Measurements from ENCODE around the gene POP4.
"Not testable (repeated sequence)": the region's sequence is repeated elsewhere in the genome, so short reads cannot be mapped to it uniquely, and the experiment has no call there.

The POP4 gene, protein sequence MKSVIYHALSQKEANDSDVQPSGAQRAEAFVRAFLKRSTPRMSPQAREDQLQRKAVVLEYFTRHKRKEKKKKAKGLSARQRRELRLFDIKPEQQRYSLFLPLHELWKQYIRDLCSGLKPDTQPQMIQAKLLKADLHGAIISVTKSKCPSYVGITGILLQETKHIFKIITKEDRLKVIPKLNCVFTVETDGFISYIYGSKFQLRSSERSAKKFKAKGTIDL

DNA sequence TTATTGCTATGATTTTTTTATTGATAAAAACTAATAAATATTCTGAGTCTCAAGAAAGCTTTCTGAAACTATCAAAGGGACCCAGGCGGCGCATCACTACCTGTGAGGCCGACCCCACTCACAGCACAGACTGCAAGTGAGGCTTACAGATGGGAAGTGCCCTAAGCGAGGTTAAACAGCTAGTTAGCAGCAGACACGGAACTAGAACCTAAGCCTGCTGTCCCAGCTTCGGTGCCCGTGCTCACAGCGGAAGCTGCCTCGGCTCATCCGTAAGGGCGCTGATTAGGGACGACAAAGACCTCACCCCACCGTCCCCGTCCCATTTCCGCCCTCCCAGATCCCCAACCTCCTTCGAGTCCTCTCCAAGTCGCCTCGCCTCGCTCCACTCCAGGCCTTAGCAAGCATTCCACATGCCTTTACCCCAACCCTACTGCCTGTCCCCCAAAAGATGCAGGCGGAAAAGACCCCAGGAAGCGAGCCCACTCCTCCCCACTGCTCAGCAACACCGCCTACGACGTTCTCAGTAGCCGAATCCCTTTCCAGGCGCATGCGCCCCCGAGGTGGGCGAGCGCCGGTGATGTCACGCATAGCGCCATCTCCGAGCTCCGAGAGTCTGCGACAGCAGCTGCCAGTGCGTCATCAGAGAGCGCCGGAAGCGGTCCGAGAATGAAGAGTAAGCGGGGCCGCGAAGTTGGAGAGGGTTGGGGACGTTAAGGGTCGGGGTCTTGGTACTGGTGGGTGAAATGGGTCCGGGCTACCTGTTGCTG, at the start of gene POP4:
Gene POP4, plus strand, starts transcription at position 631 of the 767 bp plus-strand sequence. Its CDS starts 36 bp downstream, at position 667.
- no peaks in the 10 kb centered on the region for H3K4me1 ChIP-seq (ENCODE audit: insufficient read depth, poor library complexity, severe bottlenecking)
- H3K4me3 ChIP-seq (ENCODE audit: severe bottlenecking): peak within 1 kb of the TSS; percentile 75
- peak; percentile 84 for ATAC-seq (ENCODE audit: low read depth)
- peak within 1 kb of the TSS; percentile 39 for H3K27ac ChIP-seq (ENCODE audit: poor library complexity, severe bottlenecking)
- peak; percentile 94 for DNase-seq (ENCODE audit: low spot score)
- no peaks in the 10 kb centered on the region for H3K9me3 ChIP-seq (ENCODE audit: severe bottlenecking)
- H3K27me3 ChIP-seq (ENCODE audit: insufficient read depth, poor library complexity, severe bottlenecking): no peaks in the 10 kb centered on the region
- TF ChIP-seq, protein P1, sequence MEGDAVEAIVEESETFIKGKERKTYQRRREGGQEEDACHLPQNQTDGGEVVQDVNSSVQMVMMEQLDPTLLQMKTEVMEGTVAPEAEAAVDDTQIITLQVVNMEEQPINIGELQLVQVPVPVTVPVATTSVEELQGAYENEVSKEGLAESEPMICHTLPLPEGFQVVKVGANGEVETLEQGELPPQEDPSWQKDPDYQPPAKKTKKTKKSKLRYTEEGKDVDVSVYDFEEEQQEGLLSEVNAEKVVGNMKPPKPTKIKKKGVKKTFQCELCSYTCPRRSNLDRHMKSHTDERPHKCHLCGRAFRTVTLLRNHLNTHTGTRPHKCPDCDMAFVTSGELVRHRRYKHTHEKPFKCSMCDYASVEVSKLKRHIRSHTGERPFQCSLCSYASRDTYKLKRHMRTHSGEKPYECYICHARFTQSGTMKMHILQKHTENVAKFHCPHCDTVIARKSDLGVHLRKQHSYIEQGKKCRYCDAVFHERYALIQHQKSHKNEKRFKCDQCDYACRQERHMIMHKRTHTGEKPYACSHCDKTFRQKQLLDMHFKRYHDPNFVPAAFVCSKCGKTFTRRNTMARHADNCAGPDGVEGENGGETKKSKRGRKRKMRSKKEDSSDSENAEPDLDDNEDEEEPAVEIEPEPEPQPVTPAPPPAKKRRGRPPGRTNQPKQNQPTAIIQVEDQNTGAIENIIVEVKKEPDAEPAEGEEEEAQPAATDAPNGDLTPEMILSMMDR (IDR thresholded peaks at IDR 0.05; ENCODE audit: poor library complexity, severe bottlenecking): no peak
- H3K36me3 ChIP-seq (ENCODE audit: low read depth): peaks cover 11% of the 10 kb centered on the region

DNA sequence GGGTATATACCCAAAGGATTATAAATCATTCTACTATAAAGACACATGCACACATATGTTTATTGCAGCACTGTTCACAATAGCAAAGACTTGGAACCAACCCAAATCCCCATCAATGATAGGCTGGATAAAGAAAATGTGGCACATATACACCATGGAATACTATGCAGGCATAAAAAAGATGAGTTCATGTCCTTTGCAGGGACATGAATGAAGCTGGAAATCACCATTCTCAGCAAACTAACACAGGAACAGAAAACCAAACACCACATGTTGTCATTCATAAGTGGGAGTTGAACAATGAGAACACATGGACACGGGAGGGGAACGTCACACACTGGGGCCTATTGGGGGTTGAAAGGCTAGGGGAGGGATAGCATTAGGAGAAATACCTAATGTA, 47.0 kb upstream of the POP4 start:
- not testable (repeated sequence) for H3K4me3 ChIP-seq (ENCODE audit: severe bottlenecking); DNase-seq (ENCODE audit: low spot score); H3K27ac ChIP-seq (ENCODE audit: poor library complexity, severe bottlenecking); H3K9me3 ChIP-seq (ENCODE audit: severe bottlenecking); ATAC-seq (ENCODE audit: low read depth); H3K36me3 ChIP-seq (ENCODE audit: low read depth); H3K27me3 ChIP-seq (ENCODE audit: insufficient read depth, poor library complexity, severe bottlenecking); H3K4me1 ChIP-seq (ENCODE audit: insufficient read depth, poor library complexity, severe bottlenecking)

DNA sequence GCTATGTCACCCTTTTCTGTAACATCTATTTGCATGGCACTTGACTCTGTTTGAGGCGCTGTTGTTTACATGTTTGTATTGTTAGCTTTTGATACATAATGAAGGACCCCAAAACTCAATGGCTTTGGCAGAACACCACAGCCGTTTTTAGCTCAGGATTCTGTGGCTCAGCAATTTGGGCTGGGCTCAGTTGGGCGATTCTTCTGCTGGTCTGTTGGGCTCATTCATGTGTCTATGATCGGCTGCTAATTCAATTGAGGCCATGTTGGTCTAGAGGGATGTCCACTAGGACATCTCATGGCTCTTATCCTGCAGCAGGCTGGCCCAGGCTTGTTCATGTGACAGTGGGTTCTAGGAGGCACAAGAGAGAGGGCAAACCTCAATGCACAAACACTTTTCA, 46.3 kb upstream of the POP4 start:
- no peak for DNase-seq (ENCODE audit: low spot score)
- Histone ChIP-seq H3K36me3 (ENCODE audit: low read depth) (no peaks in the 10 kb centered on the region), H3K4me3 (ENCODE audit: severe bottlenecking) (no peak overlapping the region), H3K4me1 (ENCODE audit: insufficient read depth, poor library complexity, severe bottlenecking) (no peaks in the 10 kb centered on the region), H3K9me3 (ENCODE audit: severe bottlenecking) (no peaks in the 10 kb centered on the region), H3K27me3 (ENCODE audit: insufficient read depth, poor library complexity, severe bottlenecking) (peaks cover 7% of the 10 kb centered on the region), H3K27ac (ENCODE audit: poor library complexity, severe bottlenecking) (no peak overlapping the region)
- no peak for ATAC-seq (ENCODE audit: low read depth)
- TF ChIP-seq, protein P1 (IDR thresholded peaks at IDR 0.05; ENCODE audit: poor library complexity, severe bottlenecking): no peak

DNA sequence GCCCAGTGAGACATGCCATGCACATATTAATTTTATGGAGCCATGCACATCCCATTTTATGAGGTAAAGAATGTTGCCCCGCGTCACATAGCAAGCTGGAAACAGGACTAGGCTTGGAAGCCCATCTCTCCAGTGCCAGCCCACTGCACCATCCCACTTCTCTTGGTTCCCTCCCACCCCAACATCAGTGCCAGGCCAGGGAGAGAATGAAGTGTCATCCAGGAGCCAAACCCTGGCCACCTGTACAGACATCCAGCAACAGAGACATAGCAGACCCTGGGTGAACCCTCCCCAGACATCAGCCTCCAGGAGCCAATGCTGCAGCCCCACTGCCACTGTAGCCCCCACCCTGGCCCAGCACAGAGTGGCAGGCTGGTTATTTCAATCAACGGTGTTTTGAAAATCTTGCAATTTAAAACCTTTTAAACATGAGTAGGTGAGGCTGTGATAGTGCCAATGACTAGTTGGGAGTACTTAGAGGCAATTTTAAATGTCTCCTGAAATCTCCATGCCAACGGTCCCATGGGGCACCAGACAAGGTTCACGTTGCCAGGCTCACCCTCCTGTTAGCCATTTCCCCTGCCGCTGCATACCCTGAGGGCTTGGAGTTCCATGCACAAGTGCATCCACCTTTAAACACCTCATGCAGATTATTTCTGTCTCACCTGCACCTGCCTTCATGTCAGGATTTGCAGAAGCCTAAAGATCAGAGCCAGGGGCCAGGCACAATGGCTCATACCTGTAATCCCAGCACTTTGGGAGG, 45.6 kb upstream of the POP4 start:
- DNase-seq (ENCODE audit: low spot score): no peak
- no peaks in the 10 kb centered on the region for H3K9me3 ChIP-seq (ENCODE audit: severe bottlenecking)
- H3K36me3 ChIP-seq (ENCODE audit: low read depth): no peaks in the 10 kb centered on the region
- TF ChIP-seq, protein P1 (IDR thresholded peaks at IDR 0.05; ENCODE audit: poor library complexity, severe bottlenecking): no peak
- ATAC-seq (ENCODE audit: low read depth): no peak
- H3K4me3 ChIP-seq (ENCODE audit: severe bottlenecking): no peak overlapping the region
- no peak overlapping the region for H3K27ac ChIP-seq (ENCODE audit: poor library complexity, severe bottlenecking)
- peaks cover 8% of the 10 kb centered on the region for H3K27me3 ChIP-seq (ENCODE audit: insufficient read depth, poor library complexity, severe bottlenecking)
- no peaks in the 10 kb centered on the region for H3K4me1 ChIP-seq (ENCODE audit: insufficient read depth, poor library complexity, severe bottlenecking)

DNA sequence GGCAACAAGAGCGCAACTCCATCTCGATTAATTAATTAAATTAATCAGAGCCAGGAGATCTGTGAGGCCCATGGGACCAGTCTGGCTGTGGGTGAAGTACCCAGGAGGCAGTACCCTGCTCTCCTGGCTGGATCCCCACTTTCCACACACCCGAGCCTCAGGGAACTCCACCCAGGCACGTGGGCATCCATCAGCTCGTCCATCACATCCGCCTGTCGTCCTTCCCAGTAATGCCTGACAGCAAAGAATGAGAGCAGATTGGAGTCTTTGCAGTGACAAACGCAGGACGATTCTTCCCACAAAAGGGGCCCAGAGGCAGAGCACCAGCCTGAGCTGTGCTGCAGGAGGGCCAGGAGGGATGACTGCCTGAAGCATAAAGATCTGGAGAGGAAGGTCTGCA, 44.5 kb upstream of the POP4 start:
- Histone ChIP-seq H3K4me1 (ENCODE audit: insufficient read depth, poor library complexity, severe bottlenecking) (no peaks in the 10 kb centered on the region), H3K4me3 (ENCODE audit: severe bottlenecking) (no peak overlapping the region), H3K9me3 (ENCODE audit: severe bottlenecking) (no peaks in the 10 kb centered on the region), H3K27ac (ENCODE audit: poor library complexity, severe bottlenecking) (no peak overlapping the region), H3K27me3 (ENCODE audit: insufficient read depth, poor library complexity, severe bottlenecking) (peaks cover 8% of the 10 kb centered on the region), H3K36me3 (ENCODE audit: low read depth) (no peaks in the 10 kb centered on the region)
- ATAC-seq (ENCODE audit: low read depth) (no peak), DNase-seq (ENCODE audit: low spot score) (no peak)
- TF ChIP-seq, protein P1 (IDR thresholded peaks at IDR 0.05; ENCODE audit: poor library complexity, severe bottlenecking): no peak
